AG09319 (cell line): ENCODE measurements around the gene MMP2.

Experiments used
- DNase-seq: peaks from one replicate; pipeline ENCODE4 v3.0.0-alpha.2; 2010; ENCODE audit warnings: low read depth; ENCODE audit errors: extremely low read depth
- CTCF ChIP-seq: IDR thresholded peaks from 2 replicates; pipeline ENCODE4 v1.5.1; 2011; ENCODE audit warnings: low read depth, mild to moderate bottlenecking, inconsistent platforms, low read length, moderate library complexity

MMP2 gene

GRCh38 chr16:55539049-55539448 is 60.1 kb downstream of the MMP2 start:
- no peak for DNase-seq
- TF ChIP-seq CTCF = no peak

- DNase-seq = no peak
- TF ChIP-seq CTCF = no peak
Observed at GRCh38 chr16:55539488-55539887, 60.5 kb downstream of the MMP2 start.

- TF ChIP-seq CTCF = no peak
- no peak for DNase-seq
Observed at GRCh38 chr16:55540221-55540620, 61.2 kb downstream of the MMP2 start.

GRCh38 chr16:55542459-55543082 is 63.6 kb downstream of the MMP2 start:
- DNase-seq = no peak
- no peak for TF ChIP-seq CTCF

GRCh38 chr16:55543472-55543871 is 64.5 kb downstream of the MMP2 start:
- DNase-seq = no peak
- TF ChIP-seq CTCF = no peak

- no peak for TF ChIP-seq CTCF
- DNase-seq = no peak
Observed at GRCh38 chr16:55552621-55553020, 73.6 kb downstream of the MMP2 start.

- no peak for TF ChIP-seq CTCF
- no peak for DNase-seq
Observed at GRCh38 chr16:55555436-55555835, 76.4 kb downstream of the MMP2 start.
